Spinal cord (tissue), 10 donors: ENCODE results near the gene MST1. TPM values are rescaled to one million over a fixed set of nuclear protein-coding genes. Genes with fewer than 3 reads are reported as not detected.

Experiments
- DNase-seq, 6 donors: peaks; one replicate each; pipeline versions ENCODE4 v3.0.0 to v3.0.0-alpha.2; 2013 to 2015; ENCODE audit warnings: low spot score in 6 of 6, low read depth in 4 of 6
- H3K27ac ChIP-seq: one replicate; pipeline ENCODE4 v1.5.1; 2013; ENCODE audit warnings: low read depth, low read length, control low read depth
- H3K27me3 ChIP-seq: one replicate; pipeline ENCODE4 v1.6.1; 2013; ENCODE audit warnings: low read length; ENCODE audit not compliant: control insufficient read depth, insufficient read depth
- H3K36me3 ChIP-seq: one replicate; pipeline ENCODE4 v1.6.1; 2013; ENCODE audit warnings: low read length; ENCODE audit not compliant: control insufficient read depth, insufficient read depth
- H3K4me1 ChIP-seq: one replicate; pipeline ENCODE4 v1.6.1; 2013; ENCODE audit warnings: low read length; ENCODE audit not compliant: control insufficient read depth, insufficient read depth
- H3K4me3 ChIP-seq: one replicate; pipeline ENCODE4 v1.5.1; 2013; ENCODE audit warnings: low read depth, low read length, control low read depth
- H3K9me3 ChIP-seq: one replicate; pipeline ENCODE4 v1.6.1; 2013; ENCODE audit warnings: low read length; ENCODE audit not compliant: control insufficient read depth, insufficient read depth
- WGBS: methylation state at CpG from one replicate; pipeline ENCODE4 v1.1.5; 2013; ENCODE audit warnings: missing lambda C conversion rate; ENCODE audit not compliant: insufficient coverage; 5-methylcytosine and 5-hydroxymethylcytosine counted together
- polyA plus RNA-seq, 2 donors: library from polyadenylated mRNA; unstranded; fragments of 120-200 nt; gene quantifications; one replicate each; pipeline ENCODE4 v1.2.1, GENCODE V29; 2013; ENCODE audit not compliant: insufficient read length in 2 of 2
- small RNA-seq: library from RNA; depleted of rRNA; stranded (forward); fragments of <200 nt; gene quantifications from one replicate; pipeline ENCODE3, GENCODE V24; 2014; ENCODE audit warnings: low replicate concordance
- total RNA-seq, 2 donors: library from RNA; depleted of rRNA in 1 of 2; stranded (reverse); fragments of 120-200 nt in 1 of 2; fragments of >200 nt in 1 of 2; gene quantifications; one replicate each; pipeline versions ENCODE4 v1.2.3 to v1.2.4, GENCODE V29; 2013 to 2014
- donor health status: healthy.

MST1 gene
- total and polyA plus RNA-seq, 4 donors = 10.7 to 62.6 (median 44.1) TPM

GRCh38 chr3:49634736-49635135, 54.5 kb downstream of the MST1 start:
- Histone ChIP-seq H3K27ac (no peak overlapping the region), H3K4me3 (no peak overlapping the region), H3K36me3 (peaks cover 36% of the 10 kb centered on the region), H3K9me3 (peaks cover 5% of the 10 kb centered on the region), H3K27me3 (no peaks in the 10 kb centered on the region), H3K4me1 (no peaks in the 10 kb centered on the region)
- DNase-seq = no peak
- WGBS = 61% methylated on average over 2 of the region's 3 CpGs

Small RNAs within 50 kb of the gene (small RNA-seq; reads per million reads assigned to genes)
- not detected for gene AMIGO3

Other genes starting within 250 kb of the MST1 start
- 10 to 100 TPM; 48.7 to 83.7 TPM for gene DAG1, start 219.2 kb downstream of the MST1 start, total RNA-seq
- 100 to 1,000 TPM in 1 of 2 donors, 10 to 100 TPM in 1; 92.6 to 101 TPM for gene DAG1, start 219.2 kb downstream of the MST1 start, polyA plus RNA-seq
- 10 to 100 TPM in 1 of 2 donors, 1 to 10 TPM in 1; 6.9 to 14.8 TPM for gene BSN, start 135.0 kb downstream of the MST1 start, total RNA-seq
- gene BSN, start 135.0 kb downstream of the MST1 start, polyA plus RNA-seq = 10 to 100 TPM; 17.5 to 19.4 TPM
- 100 to 1,000 TPM in 1 of 2 donors, 10 to 100 TPM in 1; 68.3 to 100 TPM for gene APEH, start 15.1 kb downstream of the MST1 start, total RNA-seq
- gene APEH, start 15.1 kb downstream of the MST1 start, polyA plus RNA-seq = 100 to 1,000 TPM; 109 to 116 TPM
- gene RNF123, start 83 bp upstream of the MST1 start, total RNA-seq = 10 to 100 TPM; 24.8 to 25.0 TPM
- gene RNF123, start 83 bp upstream of the MST1 start, polyA plus RNA-seq = 10 to 100 TPM; 47.1 to 55.9 TPM
- gene AMIGO3, start 30.2 kb upstream of the MST1 start, total RNA-seq = under 1 TPM in 1 of 2 donors, not detected in 1; 0.30 TPM
- gene AMIGO3, start 30.2 kb upstream of the MST1 start, polyA plus RNA-seq = 1 to 10 TPM; 2.2 to 3.3 TPM
- 10 to 100 TPM in 1 of 2 donors, 1 to 10 TPM in 1; 9.7 to 20.8 TPM for gene GMPPB, start 34.5 kb upstream of the MST1 start, total RNA-seq
- gene GMPPB, start 34.5 kb upstream of the MST1 start, polyA plus RNA-seq = 10 to 100 TPM; 16.5 to 22.3 TPM
- gene IP6K1, start 97.1 kb upstream of the MST1 start, total RNA-seq = 10 to 100 TPM; 30.2 to 49.1 TPM
- 10 to 100 TPM; 55.7 to 65.9 TPM for gene IP6K1, start 97.1 kb upstream of the MST1 start, polyA plus RNA-seq
- gene CDHR4, start 110.4 kb upstream of the MST1 start, total RNA-seq = under 1 TPM; 0.10 to 0.28 TPM
- under 1 TPM; 0.47 to 0.59 TPM for gene CDHR4, start 110.4 kb upstream of the MST1 start, polyA plus RNA-seq
- gene INKA1, start 113.8 kb upstream of the MST1 start, total RNA-seq = 1 to 10 TPM; 5.6 to 7.6 TPM
- 1 to 10 TPM; 6.9 to 7.6 TPM for gene INKA1, start 113.8 kb upstream of the MST1 start, polyA plus RNA-seq
- 10 to 100 TPM; 16.3 to 42.9 TPM for gene UBA7, start 124.5 kb upstream of the MST1 start, total RNA-seq
- gene UBA7, start 124.5 kb upstream of the MST1 start, polyA plus RNA-seq = 10 to 100 TPM; 26.4 to 30.5 TPM
- 1 to 10 TPM; 2.4 to 5.9 TPM for gene TRAIP, start 167.1 kb upstream of the MST1 start, total RNA-seq
- 1 to 10 TPM; 7.1 to 7.8 TPM for gene TRAIP, start 167.1 kb upstream of the MST1 start, polyA plus RNA-seq
- gene CAMKV, start 180.4 kb upstream of the MST1 start, total RNA-seq = 10 to 100 TPM; 17.1 to 54.0 TPM
- gene CAMKV, start 180.4 kb upstream of the MST1 start, polyA plus RNA-seq = 100 to 1,000 TPM in 1 of 2 donors, 10 to 100 TPM in 1; 94.3 to 115 TPM
- under 1 TPM; 0.79 to 0.88 TPM for gene MST1R, start 214.4 kb upstream of the MST1 start, total RNA-seq
- 1 to 10 TPM in 1 of 2 donors, under 1 TPM in 1; 0.63 to 2.5 TPM for gene MST1R, start 214.4 kb upstream of the MST1 start, polyA plus RNA-seq
- 1 to 10 TPM; 8.0 to 9.7 TPM for gene MON1A, start 240.3 kb upstream of the MST1 start, total RNA-seq
- 10 to 100 TPM; 21.7 to 25.0 TPM for gene MON1A, start 240.3 kb upstream of the MST1 start, polyA plus RNA-seq